AG09309 (cell line): ENCODE measurements around the gene AP3M1.

Experiments
- DNase-seq: peaks from one replicate; pipeline ENCODE4 v3.0.0-alpha.2; 2010; ENCODE audit warnings: low read depth
- H3K4me3 ChIP-seq: 2 replicates; pipeline ENCODE4 v1.5.1; 2011; ENCODE audit warnings: mild to moderate bottlenecking, low read depth, low read length, moderate library complexity; ENCODE audit not compliant: control insufficient read depth
- TF ChIP-seq, protein P1 (sequence below): IDR thresholded peaks from 2 replicates; pipeline ENCODE4 v1.5.1; 2011; ENCODE audit warnings: mild to moderate bottlenecking, low read depth, low read length, inconsistent platforms; ENCODE audit not compliant: insufficient read depth, control insufficient read depth; ENCODE audit errors: missing control alignments

The AP3M1 gene

DNA sequence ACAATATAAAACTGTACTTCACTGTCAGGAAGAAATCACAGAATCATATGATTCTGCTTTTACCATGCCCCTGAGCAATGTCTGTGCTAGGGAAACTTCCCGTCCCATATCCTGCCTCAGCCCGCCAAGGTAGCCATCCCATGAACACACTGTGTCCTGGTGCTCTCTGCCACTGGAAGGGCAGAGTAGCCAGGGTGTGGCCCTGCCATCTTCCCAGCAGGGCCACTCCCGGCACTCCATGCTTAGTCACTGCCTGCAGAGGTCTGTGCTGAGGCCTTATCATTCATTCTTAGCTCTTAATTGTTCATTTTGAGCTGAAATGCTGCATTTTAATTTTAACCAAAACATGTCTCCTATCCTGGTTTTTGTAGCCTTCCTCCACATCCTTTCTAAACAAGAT, 31.8 kb downstream of the AP3M1 start:
- no peak for DNase-seq
- no peak overlapping the region for H3K4me3 ChIP-seq
- TF ChIP-seq, protein P1, sequence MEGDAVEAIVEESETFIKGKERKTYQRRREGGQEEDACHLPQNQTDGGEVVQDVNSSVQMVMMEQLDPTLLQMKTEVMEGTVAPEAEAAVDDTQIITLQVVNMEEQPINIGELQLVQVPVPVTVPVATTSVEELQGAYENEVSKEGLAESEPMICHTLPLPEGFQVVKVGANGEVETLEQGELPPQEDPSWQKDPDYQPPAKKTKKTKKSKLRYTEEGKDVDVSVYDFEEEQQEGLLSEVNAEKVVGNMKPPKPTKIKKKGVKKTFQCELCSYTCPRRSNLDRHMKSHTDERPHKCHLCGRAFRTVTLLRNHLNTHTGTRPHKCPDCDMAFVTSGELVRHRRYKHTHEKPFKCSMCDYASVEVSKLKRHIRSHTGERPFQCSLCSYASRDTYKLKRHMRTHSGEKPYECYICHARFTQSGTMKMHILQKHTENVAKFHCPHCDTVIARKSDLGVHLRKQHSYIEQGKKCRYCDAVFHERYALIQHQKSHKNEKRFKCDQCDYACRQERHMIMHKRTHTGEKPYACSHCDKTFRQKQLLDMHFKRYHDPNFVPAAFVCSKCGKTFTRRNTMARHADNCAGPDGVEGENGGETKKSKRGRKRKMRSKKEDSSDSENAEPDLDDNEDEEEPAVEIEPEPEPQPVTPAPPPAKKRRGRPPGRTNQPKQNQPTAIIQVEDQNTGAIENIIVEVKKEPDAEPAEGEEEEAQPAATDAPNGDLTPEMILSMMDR: no peak

DNA sequence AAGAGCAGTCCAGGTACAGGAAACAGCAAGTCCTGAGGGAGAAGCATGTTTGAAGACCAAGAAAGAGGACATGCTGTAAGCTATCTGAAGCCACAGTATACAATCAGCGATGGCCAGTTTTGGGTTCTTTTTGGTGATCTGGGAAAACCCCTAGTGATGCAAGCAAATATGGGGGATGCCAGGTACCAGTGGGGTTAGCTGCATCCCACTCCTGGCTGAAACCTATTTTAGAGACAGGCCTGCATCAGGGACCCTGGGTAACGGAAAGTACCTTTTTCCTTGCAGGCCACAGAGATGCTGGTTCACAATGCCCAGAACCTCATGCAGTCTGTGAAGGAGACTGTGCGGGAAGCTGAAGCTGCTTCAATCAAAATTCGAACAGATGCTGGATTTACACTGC, 32.9 kb downstream of the AP3M1 start:
- no peak overlapping the region for H3K4me3 ChIP-seq
- no peak for DNase-seq
- TF ChIP-seq, protein P1: no peak

DNA sequence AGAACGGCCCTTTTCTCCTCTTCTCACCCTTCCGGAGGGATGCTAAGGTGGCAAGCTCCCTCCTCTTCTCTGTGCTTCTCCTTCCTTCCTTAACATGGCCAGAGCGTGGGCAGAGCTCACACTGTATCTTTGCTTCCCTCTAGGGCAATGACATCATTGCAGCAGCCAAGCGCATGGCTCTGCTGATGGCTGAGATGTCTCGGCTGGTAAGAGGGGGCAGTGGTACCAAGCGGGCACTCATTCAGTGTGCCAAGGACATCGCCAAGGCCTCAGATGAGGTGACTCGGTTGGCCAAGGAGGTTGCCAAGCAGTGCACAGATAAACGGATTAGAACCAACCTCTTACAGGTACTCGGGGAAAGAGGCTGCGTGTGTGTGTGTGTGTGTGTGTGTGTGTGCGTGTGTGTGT, 36.6 kb downstream of the AP3M1 start:
- H3K4me3 ChIP-seq: no peak overlapping the region
- no peak for DNase-seq
- TF ChIP-seq, protein P1: no peak

DNA sequence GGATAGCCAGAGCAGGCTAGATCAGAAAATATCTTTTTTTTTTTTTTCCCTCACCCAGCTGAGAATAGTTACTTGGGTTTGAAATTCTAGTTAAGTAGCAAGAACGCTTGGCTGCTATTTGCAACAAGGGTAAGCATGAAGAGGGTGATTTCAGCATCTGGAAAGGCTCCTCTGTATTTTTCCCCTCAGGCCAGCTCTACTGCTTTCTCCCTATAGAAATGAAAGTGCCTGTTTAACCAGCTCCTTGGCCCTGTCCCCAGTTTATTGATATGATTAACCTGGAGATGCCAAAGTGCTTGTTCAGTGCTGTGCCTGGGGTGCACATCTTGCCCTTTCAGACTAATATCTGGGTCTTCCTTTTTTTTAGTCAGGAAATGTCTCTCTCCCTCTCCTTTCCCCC, 37.1 kb downstream of the AP3M1 start:
- no peak overlapping the region for H3K4me3 ChIP-seq
- TF ChIP-seq, protein P1: no peak
- no peak for DNase-seq

DNA sequence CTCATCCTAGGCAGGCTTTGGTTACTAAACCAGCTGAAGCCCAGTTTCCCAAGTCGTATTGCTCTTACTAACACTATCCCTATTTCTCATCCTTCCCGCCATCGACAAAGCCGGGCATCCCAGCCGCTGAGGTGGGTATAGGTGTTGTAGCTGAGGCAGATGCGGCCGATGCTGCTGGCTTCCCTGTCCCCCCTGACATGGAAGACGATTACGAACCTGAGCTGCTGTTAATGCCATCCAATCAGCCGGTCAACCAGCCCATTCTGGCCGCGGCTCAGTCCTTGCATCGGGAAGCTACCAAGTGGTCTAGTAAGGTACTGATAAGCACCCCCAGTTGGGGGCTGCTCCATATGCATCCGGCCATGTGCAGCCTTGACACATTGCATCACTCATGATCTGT, 38.8 kb downstream of the AP3M1 start:
- TF ChIP-seq, protein P1: no peak
- no peak overlapping the region for H3K4me3 ChIP-seq
- DNase-seq: no peak

DNA sequence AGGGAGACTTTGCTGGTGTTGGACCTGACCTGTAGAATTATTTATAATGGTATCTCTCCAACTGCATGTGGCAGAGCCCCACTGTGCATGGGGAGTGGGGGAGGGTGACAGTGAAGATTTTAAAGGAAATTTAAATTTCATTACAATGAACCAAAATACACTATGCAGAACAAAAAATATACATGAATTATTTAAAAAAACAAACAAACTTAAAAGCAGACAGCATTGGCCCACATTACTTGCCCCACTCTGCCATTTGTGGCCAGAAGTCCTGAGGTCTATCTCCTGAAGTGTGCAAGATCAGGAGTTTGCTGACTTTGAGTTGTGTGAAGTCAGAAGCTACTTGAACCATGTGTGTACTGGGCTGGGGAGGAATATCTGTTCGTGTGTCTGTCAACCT, 40.5 kb downstream of the AP3M1 start:
- H3K4me3 ChIP-seq: no peak overlapping the region
- TF ChIP-seq, protein P1: no peak
- no peak for DNase-seq

DNA sequence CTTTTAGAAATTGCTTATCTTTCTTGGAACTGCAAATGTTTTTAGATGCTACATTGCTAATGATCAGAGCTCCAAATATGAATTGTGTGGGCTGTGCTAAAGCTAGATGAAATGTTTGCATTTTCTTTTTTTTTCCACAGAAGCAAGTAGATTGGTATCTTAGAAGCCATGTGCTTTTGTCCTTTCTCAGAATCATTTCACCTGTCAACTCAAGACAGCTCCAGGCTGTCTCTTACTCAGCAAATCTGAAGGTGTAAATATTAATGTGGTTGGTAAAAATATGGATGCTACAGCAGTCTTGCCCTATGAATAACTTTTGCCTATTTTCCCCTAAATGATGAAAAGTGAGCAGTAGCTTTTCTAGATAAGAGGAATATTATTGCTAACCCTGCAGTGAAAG, 41.2 kb downstream of the AP3M1 start:
- DNase-seq: no peak
- H3K4me3 ChIP-seq: no peak overlapping the region
- TF ChIP-seq, protein P1: no peak
